ENCODE results near the gene NF1.

NF1 gene

DNA sequence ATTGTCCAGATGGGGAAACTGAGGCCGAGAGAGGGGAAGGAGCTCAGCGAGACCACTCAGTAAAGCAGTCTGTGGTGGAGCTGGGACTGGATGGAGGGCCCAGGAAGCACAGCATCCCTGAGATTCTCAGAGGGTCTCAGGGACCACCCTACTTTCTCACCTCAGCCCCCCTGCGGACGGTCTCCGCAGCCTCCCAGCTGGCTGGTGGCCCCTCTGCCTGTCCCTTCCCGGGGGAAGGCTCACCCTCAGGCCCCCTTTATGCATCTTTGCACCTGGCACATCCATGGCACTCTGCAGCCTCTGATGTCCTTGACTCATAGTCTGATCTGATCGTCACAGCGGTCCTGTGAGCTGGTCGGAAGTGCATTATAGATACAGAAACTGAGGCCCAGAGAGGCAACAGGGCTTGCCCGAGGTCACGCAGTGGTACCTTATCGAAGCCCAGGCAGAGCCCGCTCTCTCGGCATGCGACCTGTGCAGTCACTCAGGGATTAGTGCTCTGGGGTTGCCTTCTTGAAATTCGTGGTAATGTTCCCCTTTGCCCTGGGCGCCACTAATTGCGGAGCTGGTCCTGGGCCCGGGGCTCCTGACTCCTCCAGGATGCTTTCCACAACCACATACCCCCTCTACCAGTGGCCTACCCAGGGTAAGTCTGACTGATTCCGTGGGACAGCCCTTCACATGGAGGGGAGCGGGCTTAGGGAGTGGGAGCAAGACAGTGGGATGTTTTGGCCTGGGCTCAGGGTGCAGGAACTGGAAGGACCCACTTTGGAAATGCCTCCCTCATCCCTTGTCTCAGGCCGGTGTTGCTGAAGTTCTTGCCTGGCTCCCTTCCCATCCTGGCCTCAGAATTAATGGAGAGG is 321.1 kb downstream of the NF1 start:
- DNase-seq: no peak

GRCh38 chr17:31416503-31416923 is 321.7 kb downstream of the NF1 start:
- no peak for DNase-seq

GRCh38 chr17:31417051-31417792 is 322.4 kb downstream of the NF1 start:
- no peak for DNase-seq

GRCh38 chr17:31418773-31419350 is 324.1 kb downstream of the NF1 start:
- DNase-seq: no peak

- no peak for DNase-seq
These were observed 327.7 kb downstream of the NF1 start for GRCh38 chr17:31422443-31422842.

DNA sequence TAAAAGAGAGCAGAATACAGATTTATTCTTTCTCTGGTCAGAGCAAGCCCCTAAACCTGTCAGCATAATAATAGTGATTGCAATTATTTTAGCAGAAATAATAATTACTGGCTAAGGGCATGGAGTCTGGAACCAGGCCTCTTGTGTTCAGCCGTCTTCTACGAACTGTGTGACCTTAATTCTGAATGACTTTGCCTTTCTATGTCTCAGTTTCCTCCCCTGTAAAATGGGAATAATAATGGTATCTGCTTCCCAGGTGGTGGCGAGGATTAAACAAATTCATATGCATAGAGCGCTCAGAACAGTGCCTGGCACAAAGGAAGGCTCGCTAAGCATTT is 330.1 kb downstream of the NF1 start:
- DNase-seq: no peak

GRCh38 chr17:31425282-31426040 is 330.7 kb downstream of the NF1 start:
- no peak for DNase-seq

All from activated T-cell treated with anti-CD3 and anti-CD28 coated beads for 4 hours (primary cell).